Prostate gland (tissue), 2 donors: ENCODE data around the gene NAE1.

Source experiments
- POLR2A ChIP-seq: fragments of 450-650 bp; IDR thresholded peaks from one replicate; pipeline ENCODE4 v1.6.1; 2016; ENCODE audit warnings: antibody characterized with exemption, mild to moderate bottlenecking
- POLR2AphosphoS5 ChIP-seq: sonication (generic); formaldehyde crosslinking; IDR thresholded peaks from one replicate; pipeline ENCODE4 v1.6.1; 2017; ENCODE audit warnings: antibody characterized with exemption
- TF ChIP-seq, protein P1 (sequence below), 4 experiments: fragments of 200-600 bp in 2 of 4; fragments of 450-650 bp in 2 of 4; sonication (generic) in 2 of 4; IDR thresholded peaks; 1 replicate in 3 of 4; 2 replicates in 1 of 4; pipeline ENCODE4 v1.5.1; 2016 to 2019; ENCODE audit warnings: antibody characterized with exemption in 4 of 4, mild to moderate bottlenecking in 2 of 4, moderate library complexity in 2 of 4

DNA sequence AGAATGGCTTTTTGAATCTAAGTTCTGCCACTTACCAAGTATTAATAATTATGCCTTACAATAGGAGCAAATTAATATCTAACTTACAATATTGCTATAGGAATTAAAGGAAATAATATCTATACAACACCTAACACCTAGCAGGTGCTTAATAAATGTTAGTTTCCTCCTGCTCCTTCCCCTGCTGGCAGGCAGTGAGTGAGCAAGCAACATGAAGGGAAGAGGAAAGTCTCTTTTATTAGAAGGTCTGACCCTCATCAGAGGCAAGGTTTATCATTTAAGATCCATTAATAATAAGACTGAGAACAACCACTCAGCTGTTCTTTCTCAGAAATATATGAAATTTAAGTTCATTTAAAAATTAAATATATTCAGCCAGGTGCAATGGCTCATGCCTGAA lies 72.7 kb downstream of the NAE1 start:
- TF ChIP-seq, protein P1, sequence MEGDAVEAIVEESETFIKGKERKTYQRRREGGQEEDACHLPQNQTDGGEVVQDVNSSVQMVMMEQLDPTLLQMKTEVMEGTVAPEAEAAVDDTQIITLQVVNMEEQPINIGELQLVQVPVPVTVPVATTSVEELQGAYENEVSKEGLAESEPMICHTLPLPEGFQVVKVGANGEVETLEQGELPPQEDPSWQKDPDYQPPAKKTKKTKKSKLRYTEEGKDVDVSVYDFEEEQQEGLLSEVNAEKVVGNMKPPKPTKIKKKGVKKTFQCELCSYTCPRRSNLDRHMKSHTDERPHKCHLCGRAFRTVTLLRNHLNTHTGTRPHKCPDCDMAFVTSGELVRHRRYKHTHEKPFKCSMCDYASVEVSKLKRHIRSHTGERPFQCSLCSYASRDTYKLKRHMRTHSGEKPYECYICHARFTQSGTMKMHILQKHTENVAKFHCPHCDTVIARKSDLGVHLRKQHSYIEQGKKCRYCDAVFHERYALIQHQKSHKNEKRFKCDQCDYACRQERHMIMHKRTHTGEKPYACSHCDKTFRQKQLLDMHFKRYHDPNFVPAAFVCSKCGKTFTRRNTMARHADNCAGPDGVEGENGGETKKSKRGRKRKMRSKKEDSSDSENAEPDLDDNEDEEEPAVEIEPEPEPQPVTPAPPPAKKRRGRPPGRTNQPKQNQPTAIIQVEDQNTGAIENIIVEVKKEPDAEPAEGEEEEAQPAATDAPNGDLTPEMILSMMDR (IDR thresholded peaks at IDR 0.05) = no peak
- no peak for TF ChIP-seq POLR2A
- TF ChIP-seq POLR2AphosphoS5 = no peak
